Measurements from ENCODE around the gene BAG5.

BAG5 gene

DNA sequence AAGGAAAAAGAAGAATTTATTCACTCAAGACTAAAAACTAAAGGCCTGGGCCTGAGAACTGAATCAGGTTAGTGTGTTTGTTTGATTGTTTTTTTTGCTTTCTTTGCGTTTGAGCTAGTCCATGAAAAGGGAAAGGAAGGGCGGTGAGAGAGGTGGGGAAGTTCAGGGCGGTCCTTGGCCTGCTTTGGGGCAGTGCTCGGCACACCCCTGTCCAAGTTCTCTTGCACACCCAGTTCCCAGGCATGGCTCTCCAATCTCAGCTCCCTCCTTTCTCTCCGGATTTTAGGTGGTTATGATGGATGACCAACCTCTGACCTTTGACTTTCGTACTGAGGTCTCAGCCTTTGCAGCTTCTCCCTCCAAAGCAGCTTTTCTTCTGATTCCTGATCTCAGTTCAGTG lies 11.6 kb upstream of the BAG5 start:
- in situ Hi-C loops (cut with HindIII; ENCODE audit: low pct_ligation_motif_present, low sequenced_read_pairs), result no loop called here

DNA sequence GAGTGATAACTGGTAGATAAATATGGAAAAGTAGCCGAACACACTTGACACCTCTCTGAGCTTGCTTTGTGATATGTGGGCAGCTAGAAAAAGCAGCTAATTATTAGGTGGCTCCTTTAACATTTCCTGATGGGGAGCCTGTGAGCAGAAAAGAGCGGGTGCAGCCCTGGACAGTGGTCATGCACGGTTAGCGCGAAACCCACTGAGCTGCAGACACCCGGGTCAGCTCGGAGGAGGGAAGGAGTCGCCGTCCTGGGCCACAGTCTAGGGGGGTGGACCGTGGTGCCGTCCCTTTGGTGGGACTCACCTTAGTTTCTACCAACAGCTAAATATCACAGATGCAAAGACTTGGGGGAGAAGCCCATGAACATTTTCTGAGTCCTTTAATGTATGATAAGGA lies 7.0 kb upstream of the BAG5 start:
- no peak overlapping the region for H3K4me3 ChIP-seq (ENCODE audit: low read depth, low read length)
- peaks cover 11% of the 10 kb centered on the region for H3K36me3 ChIP-seq (replicated peaks)
- H3K27me3 ChIP-seq (replicated peaks), result no peaks in the 10 kb centered on the region
- no peak for DNase-seq
- H3K27ac ChIP-seq, result no peak overlapping the region
- in situ Hi-C loops (cut with HindIII; ENCODE audit: low pct_ligation_motif_present, low sequenced_read_pairs), result no loop called here
- TF ChIP-seq, protein P1, sequence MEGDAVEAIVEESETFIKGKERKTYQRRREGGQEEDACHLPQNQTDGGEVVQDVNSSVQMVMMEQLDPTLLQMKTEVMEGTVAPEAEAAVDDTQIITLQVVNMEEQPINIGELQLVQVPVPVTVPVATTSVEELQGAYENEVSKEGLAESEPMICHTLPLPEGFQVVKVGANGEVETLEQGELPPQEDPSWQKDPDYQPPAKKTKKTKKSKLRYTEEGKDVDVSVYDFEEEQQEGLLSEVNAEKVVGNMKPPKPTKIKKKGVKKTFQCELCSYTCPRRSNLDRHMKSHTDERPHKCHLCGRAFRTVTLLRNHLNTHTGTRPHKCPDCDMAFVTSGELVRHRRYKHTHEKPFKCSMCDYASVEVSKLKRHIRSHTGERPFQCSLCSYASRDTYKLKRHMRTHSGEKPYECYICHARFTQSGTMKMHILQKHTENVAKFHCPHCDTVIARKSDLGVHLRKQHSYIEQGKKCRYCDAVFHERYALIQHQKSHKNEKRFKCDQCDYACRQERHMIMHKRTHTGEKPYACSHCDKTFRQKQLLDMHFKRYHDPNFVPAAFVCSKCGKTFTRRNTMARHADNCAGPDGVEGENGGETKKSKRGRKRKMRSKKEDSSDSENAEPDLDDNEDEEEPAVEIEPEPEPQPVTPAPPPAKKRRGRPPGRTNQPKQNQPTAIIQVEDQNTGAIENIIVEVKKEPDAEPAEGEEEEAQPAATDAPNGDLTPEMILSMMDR (IDR thresholded peaks at IDR 0.05; ENCODE audit: low read depth, low read length, missing control alignments), result no peak

More for the DNA sequence above, 11.6 kb upstream of the BAG5 start:
- DNase-seq, result no peak
- peaks cover 29% of the 10 kb centered on the region for H3K36me3 ChIP-seq (replicated peaks)
- no peak overlapping the region for H3K27ac ChIP-seq
- no peak overlapping the region for H3K4me3 ChIP-seq (ENCODE audit: low read depth, low read length)
- H3K27me3 ChIP-seq (replicated peaks), result no peaks in the 10 kb centered on the region
- TF ChIP-seq, protein P1 (IDR thresholded peaks at IDR 0.05; ENCODE audit: low read depth, low read length, missing control alignments), result no peak

DNA sequence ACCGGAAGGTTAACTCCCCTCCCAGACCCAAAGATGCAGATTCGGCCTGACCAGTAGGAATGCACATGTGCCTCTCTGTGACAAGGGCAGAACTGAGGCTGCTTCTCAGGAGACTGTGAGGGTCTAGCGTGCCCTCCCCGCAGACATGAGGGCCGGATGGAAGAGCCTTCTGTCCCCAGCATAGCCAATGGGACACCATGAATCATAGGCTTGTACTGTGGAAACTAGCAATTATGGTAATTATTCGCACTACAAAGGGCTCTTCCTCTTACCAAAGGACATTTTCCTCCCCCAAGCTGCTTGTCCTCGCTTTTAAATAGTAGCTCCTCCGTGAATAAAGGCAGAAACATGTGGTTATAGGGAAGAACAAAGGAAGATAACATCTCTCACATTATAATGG lies 6.5 kb upstream of the BAG5 start:
- Histone ChIP-seq H3K4me3 (ENCODE audit: low read depth, low read length) (no peak overlapping the region), H3K27ac (no peak overlapping the region), H3K36me3 (replicated peaks) (peaks cover 7% of the 10 kb centered on the region), H3K27me3 (replicated peaks) (no peaks in the 10 kb centered on the region)
- TF ChIP-seq, protein P1 (IDR thresholded peaks at IDR 0.05; ENCODE audit: low read depth, low read length, missing control alignments), result no peak
- DNase-seq, result no peak
- in situ Hi-C loops (cut with HindIII; ENCODE audit: low pct_ligation_motif_present, low sequenced_read_pairs), result no loop called here

DNA sequence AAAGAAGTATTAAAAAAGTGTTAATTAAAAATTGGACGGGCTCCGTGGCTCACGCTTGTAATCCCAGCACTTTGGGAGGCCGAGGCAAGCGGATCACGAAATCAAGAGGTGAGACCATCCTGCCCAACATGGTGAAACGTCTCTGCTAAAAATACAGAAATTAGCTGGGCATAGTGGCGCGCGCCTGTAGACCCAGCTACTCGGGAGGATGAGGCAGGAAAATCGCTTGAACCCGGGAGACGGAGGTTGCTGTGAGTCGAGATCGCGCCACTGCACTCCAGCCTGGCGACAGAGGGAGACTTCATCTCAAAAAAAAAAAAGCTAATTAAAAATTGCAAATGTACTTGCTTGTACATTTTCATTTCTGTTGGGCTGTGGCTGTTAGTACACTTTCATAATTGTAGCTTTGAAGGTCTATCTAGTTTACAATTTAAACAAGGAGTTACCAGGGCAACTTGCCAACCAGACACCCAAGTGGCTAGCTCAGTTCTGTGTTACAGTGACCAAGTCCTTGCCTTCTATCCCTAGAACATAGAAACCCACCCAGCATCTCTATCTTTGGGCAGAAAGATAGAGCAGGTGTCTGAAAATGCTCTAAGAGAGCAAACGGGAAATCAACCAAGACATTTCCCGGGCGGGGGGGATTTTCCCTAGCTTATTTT lies 1.5 kb upstream of the BAG5 start:
- no peak for DNase-seq
- Histone ChIP-seq H3K36me3 (replicated peaks) (peaks cover 9% of the 10 kb centered on the region), H3K4me3 (ENCODE audit: low read depth, low read length) (peak overlapping the region; percentile 85), H3K27ac (no peak overlapping the region), H3K27me3 (replicated peaks) (no peaks in the 10 kb centered on the region)
- in situ Hi-C loops (cut with HindIII; ENCODE audit: low pct_ligation_motif_present, low sequenced_read_pairs), result no loop called here
- TF ChIP-seq, protein P1 (IDR thresholded peaks at IDR 0.05; ENCODE audit: low read depth, low read length, missing control alignments), result no peak

DNA sequence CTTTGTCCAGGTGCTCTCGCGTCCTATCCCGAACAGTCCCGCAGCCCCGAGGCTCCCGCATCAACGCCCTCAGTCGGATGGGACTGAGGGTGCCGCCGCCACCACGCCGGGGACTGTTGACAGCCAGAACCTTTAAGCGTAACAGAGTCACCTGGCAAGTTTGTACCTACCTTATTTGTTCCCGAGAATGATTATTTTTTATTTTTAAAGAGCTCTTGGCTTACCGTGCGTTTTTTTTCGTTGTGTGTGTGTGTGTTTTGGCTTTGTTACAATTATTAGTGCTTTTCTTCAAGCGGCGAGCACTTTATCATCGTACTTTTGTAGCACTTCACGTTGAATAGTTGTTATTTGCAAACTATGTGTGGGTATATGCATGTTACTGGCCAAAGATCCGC lies 766 bp upstream of the BAG5 start:
- in situ Hi-C loops (cut with HindIII; ENCODE audit: low pct_ligation_motif_present, low sequenced_read_pairs), result no loop called here
- H3K27me3 ChIP-seq (replicated peaks), result no peaks in the 10 kb centered on the region
- peaks cover 9% of the 10 kb centered on the region for H3K36me3 ChIP-seq (replicated peaks)
- no peak for DNase-seq
- H3K27ac ChIP-seq, result peak overlapping the region; percentile 96
- H3K4me3 ChIP-seq (ENCODE audit: low read depth, low read length), result peak overlapping the region; percentile 85
- TF ChIP-seq, protein P1 (IDR thresholded peaks at IDR 0.05; ENCODE audit: low read depth, low read length, missing control alignments), result no peak

DNA sequence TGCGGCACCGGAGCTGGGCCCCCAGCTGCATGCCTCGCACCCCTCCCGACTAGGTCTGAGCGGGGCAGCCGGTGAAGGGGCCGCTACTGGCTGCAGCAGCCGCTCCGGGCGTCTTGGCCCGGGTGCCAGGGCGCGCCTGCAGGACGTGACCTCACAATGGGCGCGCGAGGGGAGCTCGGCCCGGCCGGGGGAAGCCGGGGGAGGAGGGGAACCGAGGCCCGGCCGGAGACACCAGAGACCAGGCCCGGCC lies 353 bp downstream of the BAG5 start:
- peaks cover 9% of the 10 kb centered on the region for H3K36me3 ChIP-seq (replicated peaks)
- peak overlapping the region; percentile 96 for H3K27ac ChIP-seq
- in situ Hi-C loops (cut with HindIII; ENCODE audit: low pct_ligation_motif_present, low sequenced_read_pairs), result no loop called here
- DNase-seq, result no peak
- H3K4me3 ChIP-seq (ENCODE audit: low read depth, low read length), result peak overlapping the region; percentile 85
- TF ChIP-seq, protein P1 (IDR thresholded peaks at IDR 0.05; ENCODE audit: low read depth, low read length, missing control alignments), result no peak
- H3K27me3 ChIP-seq (replicated peaks), result no peaks in the 10 kb centered on the region

All from brain microvascular endothelial cell (primary cell).